DOHH2 (cell line): ENCODE measurements around the gene ZBTB4.

ENCODE experiments used
- CTCF ChIP-seq: fragments of 200-600 bp; sonication (generic); IDR thresholded peaks from one replicate; pipeline ENCODE4 v1.5.1; 2014; ENCODE audit warnings: antibody characterized with exemption, mild to moderate bottlenecking, low read depth, low read length; ENCODE audit not compliant: poor library complexity, severe bottlenecking
- EZH2phosphoT487 ChIP-seq: fragments of 200-600 bp; sonication (generic); IDR thresholded peaks from 2 replicates; pipeline ENCODE4 v1.6.1; 2017; ENCODE audit warnings: borderline replicate concordance, mild to moderate bottlenecking, antibody characterized with exemption, low read length, moderate library complexity, mixed read lengths

- TF ChIP-seq CTCF = no peak
- TF ChIP-seq EZH2phosphoT487 = no peak
These were observed 2.9 kb downstream of the ZBTB4 start for GRCh38 chr17:7476494-7476893.
